Panc1 (cell line): ENCODE results near the gene DUSP10. TPM values are rescaled to one million over a fixed set of nuclear protein-coding genes. Genes with fewer than 3 reads are reported as not detected.

Experiments
- ATAC-seq: fragments of 200-7000 bp; cut with Tn5 transposase; 2 replicates; pipeline ENCODE4 v1.9.1; 2020; ENCODE audit warnings: mild to moderate bottlenecking, moderate library complexity
- BruUV-seq: library from RNA; stranded (reverse); fragments of 400-500 nt; replicated peaks from 2 replicates; lab custom pipeline; 2021; lab: Mats Ljungman, UMichigan
- CTCF ChIA-PET: fragments of 300-600 bp; sonication (Branson Sonifier 250); formaldehyde crosslinking; loops from one replicate; lab custom pipeline; 2022; ENCODE audit warnings: antibody characterized with exemption; lab: Charles Lee
- POLR2A ChIA-PET: fragments of 300-600 bp; sonication (Branson Sonifier 250); formaldehyde crosslinking; loops from one replicate; lab custom pipeline; 2022; ENCODE audit warnings: antibody characterized with exemption; lab: Charles Lee
- DNase-seq: peaks from one replicate; pipeline ENCODE4 v3.0.0-alpha.2; 2010; ENCODE audit warnings: low read depth, low spot score
- H3K27ac ChIP-seq: 2 replicates; pipeline ENCODE4 v1.5.1; 2011; ENCODE audit warnings: mild to moderate bottlenecking, low read length, inconsistent platforms
- H3K27me3 ChIP-seq: fragments of 200-500 bp; sonication (Bioruptor generic); 2 replicates; pipeline ENCODE4 v1.6.0; 2014; ENCODE audit warnings: low read length, inconsistent platforms; ENCODE audit not compliant: control insufficient read depth, insufficient read depth
- H3K36me3 ChIP-seq: fragments of 200-500 bp; sonication (Bioruptor generic); 2 replicates; pipeline ENCODE4 v1.5.1; 2014; ENCODE audit warnings: inconsistent platforms, mild to moderate bottlenecking, low read length, moderate library complexity; ENCODE audit not compliant: control insufficient read depth, insufficient read depth
- H3K4me1 ChIP-seq: 2 replicates; pipeline ENCODE4 v1.5.1; 2011; ENCODE audit warnings: inconsistent platforms, mild to moderate bottlenecking, low read length, moderate library complexity; ENCODE audit not compliant: control insufficient read depth, insufficient read depth
- H3K4me3 ChIP-seq, 2 experiments: 2 replicates each; pipeline ENCODE4 v1.5.1; 2011 to 2012; ENCODE audit warnings: low read depth in 2 of 2, low read length in 2 of 2, mild to moderate bottlenecking in 2 of 2, inconsistent platforms in 1 of 2, moderate library complexity in 1 of 2
- H3K9me3 ChIP-seq: fragments of 200-500 bp; sonication (Bioruptor generic); 2 replicates; pipeline ENCODE4 v1.5.1; 2014; ENCODE audit warnings: low read depth, mild to moderate bottlenecking, inconsistent platforms, low read length, moderate library complexity; ENCODE audit not compliant: control insufficient read depth, insufficient read depth
- POLR2AphosphoS5 ChIP-seq: IDR thresholded peaks from 2 replicates; pipeline ENCODE4 v1.6.1; 2012; ENCODE audit warnings: mild to moderate bottlenecking, low read depth, low read length, moderate library complexity
- REST ChIP-seq, 2 experiments: IDR thresholded peaks; 2 replicates each; pipeline ENCODE4 v1.6.1; 2011 to 2012; ENCODE audit warnings: low read depth in 2 of 2, control low read depth in 1 of 2, low read length in 1 of 2, mild to moderate bottlenecking in 1 of 2, moderate library complexity in 1 of 2; ENCODE audit not compliant: insufficient read depth in 1 of 2
- SIN3A ChIP-seq: IDR thresholded peaks from 2 replicates; pipeline ENCODE4 v1.6.1; 2012; ENCODE audit warnings: low read depth, mild to moderate bottlenecking, low read length, moderate library complexity, borderline replicate concordance; ENCODE audit not compliant: insufficient read depth
- TCF7L2 ChIP-seq: IDR thresholded peaks from 2 replicates; pipeline ENCODE4 v1.6.1; 2011; ENCODE audit warnings: mild to moderate bottlenecking, low read depth, low read length, inconsistent platforms
- in situ Hi-C: cut with HindIII; loops from 2 replicates; pipeline ENCODE4 v1.10.0; 2016; ENCODE audit warnings: low sequenced_read_pairs, low pct_unique_long_range_greater_than_20kb
- intact Hi-C: fragments of 100-400 bp; cut with micrococcal nuclease; formaldehyde crosslinking; loops from one replicate; pipeline ENCODE4 v1.10.0; 2022; ENCODE audit not compliant: unreplicated experiment
- total RNA-seq: library from RNA; stranded (reverse); gene quantifications from one replicate; pipeline ENCODE4 v1.2.1, GENCODE V29; 2021; ENCODE audit not compliant: unreplicated experiment
- TF ChIP-seq, protein P1 (sequence below): fragments of 450-650 bp; IDR thresholded peaks from 2 replicates; pipeline ENCODE4 v1.5.1; 2017; ENCODE audit warnings: mild to moderate bottlenecking

Gene DUSP10
- total RNA-seq, 1 experiment from 2014 or later, result 1.4 TPM

DNA sequence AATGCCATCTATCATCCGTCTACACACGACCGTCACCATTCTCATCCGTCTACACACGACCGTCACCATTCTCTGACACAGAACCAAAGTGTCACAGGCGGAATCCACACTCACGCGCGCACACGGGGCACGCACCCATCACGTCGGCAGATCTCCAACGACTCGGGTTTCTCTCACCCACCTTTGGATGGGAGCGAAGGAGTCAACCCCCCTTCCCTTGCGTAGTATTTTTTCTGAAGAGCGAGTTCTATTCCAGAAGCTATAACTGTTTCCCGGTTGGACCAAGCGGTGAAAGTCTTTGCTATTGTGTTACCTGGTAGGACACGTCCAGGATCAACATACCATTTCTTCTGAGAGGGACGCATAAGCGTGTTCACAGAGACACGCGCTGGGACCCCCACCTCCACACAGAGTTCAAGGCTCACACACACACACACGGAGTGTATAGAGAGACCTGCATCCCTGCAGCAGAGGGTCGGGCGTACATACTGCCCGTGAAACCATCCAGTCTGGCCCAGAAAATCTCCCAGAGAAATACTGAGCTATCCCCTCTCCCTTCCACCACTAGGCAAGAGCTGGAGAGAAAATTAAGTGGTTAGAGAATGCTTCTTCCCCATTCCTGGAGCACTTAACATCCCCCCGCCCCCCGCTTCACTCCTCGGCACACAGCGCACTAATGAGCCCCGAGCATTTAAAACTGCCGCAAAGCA lies 741 bp downstream of the DUSP10 start:
- TF ChIP-seq REST (IDR thresholded peaks at IDR 0.05; ENCODE audit: insufficient read depth in 1 of 2, low read depth in 2 of 2, low read length in 1 of 2) (no peak), POLR2AphosphoS5 (no peak), TCF7L2 (no peak), SIN3A (no peak)
- TF ChIP-seq, protein P1, sequence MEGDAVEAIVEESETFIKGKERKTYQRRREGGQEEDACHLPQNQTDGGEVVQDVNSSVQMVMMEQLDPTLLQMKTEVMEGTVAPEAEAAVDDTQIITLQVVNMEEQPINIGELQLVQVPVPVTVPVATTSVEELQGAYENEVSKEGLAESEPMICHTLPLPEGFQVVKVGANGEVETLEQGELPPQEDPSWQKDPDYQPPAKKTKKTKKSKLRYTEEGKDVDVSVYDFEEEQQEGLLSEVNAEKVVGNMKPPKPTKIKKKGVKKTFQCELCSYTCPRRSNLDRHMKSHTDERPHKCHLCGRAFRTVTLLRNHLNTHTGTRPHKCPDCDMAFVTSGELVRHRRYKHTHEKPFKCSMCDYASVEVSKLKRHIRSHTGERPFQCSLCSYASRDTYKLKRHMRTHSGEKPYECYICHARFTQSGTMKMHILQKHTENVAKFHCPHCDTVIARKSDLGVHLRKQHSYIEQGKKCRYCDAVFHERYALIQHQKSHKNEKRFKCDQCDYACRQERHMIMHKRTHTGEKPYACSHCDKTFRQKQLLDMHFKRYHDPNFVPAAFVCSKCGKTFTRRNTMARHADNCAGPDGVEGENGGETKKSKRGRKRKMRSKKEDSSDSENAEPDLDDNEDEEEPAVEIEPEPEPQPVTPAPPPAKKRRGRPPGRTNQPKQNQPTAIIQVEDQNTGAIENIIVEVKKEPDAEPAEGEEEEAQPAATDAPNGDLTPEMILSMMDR, result no peak
- ChIA-PET CTCF (no interaction called here), POLR2A (interaction anchor here (0.7 kb wide), 1 partner anchor 456 kb away, joined by 5 read pairs; no protein-coding TSS in a partner anchor)
- no peaks in the 10 kb centered on the region for H3K9me3 ChIP-seq
- no peaks in the 10 kb centered on the region; the same call in 1 of the 2 replicates for H3K27me3 ChIP-seq
- H3K27ac ChIP-seq, result no peak overlapping the region; the same call in 1 of the 2 replicates
- in situ Hi-C loops (no loop called here), intact Hi-C loops (loop anchor here (10.0 kb wide), 1 partner anchor 714 kb away; no protein-coding TSS in a partner anchor)
- BruUV-seq, result TSS peak; percentile 89
- H3K4me3 ChIP-seq, result peak overlapping the region; percentile 79 to 94
- H3K36me3 ChIP-seq, result peaks cover 5% of the 10 kb centered on the region; the same call in 1 of the 2 replicates
- no peaks in the 10 kb centered on the region; the same call in 1 of the 2 replicates for H3K4me1 ChIP-seq
- no peak for DNase-seq
- peak; percentile 2; the same call in 1 of the 2 replicates for ATAC-seq

GRCh38 chr1:221740369-221740992 lies 1.4 kb downstream of the DUSP10 start:
- TF ChIP-seq, protein P1, result no peak
- TF ChIP-seq REST (IDR thresholded peaks at IDR 0.05; ENCODE audit: insufficient read depth in 1 of 2, low read depth in 2 of 2, low read length in 1 of 2) (no peak), POLR2AphosphoS5 (no peak)
- BruUV-seq, result no TSS peak
- POLR2A ChIA-PET, result no interaction called here
- DNase-seq, result no peak
- H3K9me3 ChIP-seq, result no peaks in the 10 kb centered on the region
- H3K4me1 ChIP-seq, result no peaks in the 10 kb centered on the region; the same call in 1 of the 2 replicates
- intact Hi-C loops, result loop anchor here (10.0 kb wide), 1 partner anchor 714 kb away; no protein-coding TSS in a partner anchor
- H3K4me3 ChIP-seq, result peak overlapping the region; percentile 79 to 94
- peaks cover 5% of the 10 kb centered on the region; the same call in 1 of the 2 replicates for H3K36me3 ChIP-seq
- CTCF ChIA-PET, result no interaction called here
- H3K27ac ChIP-seq, result no peak overlapping the region
- in situ Hi-C loops, result no loop called here
- H3K27me3 ChIP-seq, result no peaks in the 10 kb centered on the region; the same call in 1 of the 2 replicates
- no peak for ATAC-seq
